Esophagus muscularis mucosa (tissue), 4 donors: ENCODE measurements around the gene PLA1A. TPM values are rescaled to one million over a fixed set of nuclear protein-coding genes. Genes with fewer than 3 reads are reported as not detected.
A peak's percentile ranks its signal among the peaks of the same experiment; 100 is the strongest.

Experiments used
- DNase-seq: peaks from one replicate; pipeline ENCODE4 v3.0.0-alpha.2; 2017; ENCODE audit errors: extremely low spot score
- H3K27ac ChIP-seq, 4 donors: fragments of 200-600 bp; sonication (generic); replicated peaks in 1 of 4; 1 replicate in 3 of 4; 2 replicates in 1 of 4; pipeline ENCODE4 v1.5.1; 2016 to 2019; ENCODE audit warnings: mild to moderate bottlenecking in 1 of 4
- H3K27me3 ChIP-seq, 4 donors: fragments of 200-600 bp; sonication (generic); one replicate each; pipeline versions ENCODE4 v1.5.1 to v1.6.0; 2016 to 2019
- H3K36me3 ChIP-seq, 4 donors: fragments of 200-600 bp; sonication (generic); one replicate each; pipeline ENCODE4 v1.5.1; 2016 to 2019
- H3K4me1 ChIP-seq, 4 donors: fragments of 200-600 bp; sonication (generic); one replicate each; pipeline ENCODE4 v1.5.1; 2016 to 2019
- H3K4me3 ChIP-seq, 4 donors: fragments of 200-600 bp; sonication (generic); 1 replicate in 2 of 4; 2 replicates in 2 of 4; pipeline ENCODE4 v1.5.1; 2016 to 2019; ENCODE audit warnings: mild to moderate bottlenecking in 4 of 4, moderate library complexity in 1 of 4
- H3K9me3 ChIP-seq, 4 donors: fragments of 200-600 bp; sonication (generic); 1 replicate in 3 of 4; 2 replicates in 1 of 4; pipeline ENCODE4 v1.5.1; 2016 to 2019
- CTCF ChIP-seq, 3 experiments: fragments of 200-600 bp in 2 of 3; fragments of 450-650 bp in 1 of 3; sonication (generic) in 2 of 3; IDR thresholded peaks; one replicate each; pipeline ENCODE4 v1.5.1; 2017 to 2019; ENCODE audit warnings: antibody characterized with exemption in 3 of 3, mild to moderate bottlenecking in 2 of 3, moderate library complexity in 1 of 3
- EP300 ChIP-seq: sonication (generic); formaldehyde crosslinking; IDR thresholded peaks from one replicate; pipeline ENCODE4 v1.6.1; 2017; ENCODE audit warnings: antibody characterized with exemption
- POLR2A ChIP-seq: fragments of 450-650 bp; IDR thresholded peaks from one replicate; pipeline ENCODE4 v1.6.1; 2017; ENCODE audit warnings: antibody characterized with exemption, moderate library complexity, mild to moderate bottlenecking, low read depth
- POLR2AphosphoS5 ChIP-seq, 2 donors: sonication (generic); formaldehyde crosslinking; IDR thresholded peaks; one replicate each; pipeline ENCODE4 v1.6.1; 2017; ENCODE audit warnings: antibody characterized with exemption in 2 of 2
- WGBS: methylation state at CpG from one replicate; pipeline ENCODE4 v1.1.5; 2018; 5-methylcytosine and 5-hydroxymethylcytosine counted together
- intact Hi-C: fragments of 100-400 bp; cut with DNase I; formaldehyde crosslinking; loops from one replicate; pipeline ENCODE4 v1.15.1; 2023
- total RNA-seq, 4 donors: library from RNA; depleted of rRNA; stranded (reverse); fragments of >200 nt; gene quantifications; one replicate each; pipeline versions ENCODE4 v1.1.0 to v1.2.1, GENCODE V29; 2016

The PLA1A gene
- total RNA-seq, 4 donors from 2014 or later: 1.5 to 2.9 (median 2.0) TPM

- intact Hi-C loops: no loop called here
- TF ChIP-seq CTCF (IDR thresholded peaks at IDR 0.05) (no peak), POLR2A (no peak), POLR2AphosphoS5 (IDR thresholded peaks at IDR 0.05) (no peak), EP300 (no peak)
- Histone ChIP-seq H3K27ac (no peak overlapping the region), H3K4me3 (no peak overlapping the region), H3K36me3 (no peaks in the 10 kb centered on the region), H3K9me3 (no peaks in the 10 kb centered on the region), H3K4me1 (peaks cover 0 to 15% (median 12%) of the 10 kb centered on the region in 4 donors), H3K27me3 (no peaks in the 10 kb centered on the region)
- 89% methylated on average over 9 of the region's 9 CpGs for WGBS
- DNase-seq: no peak
These were observed 26.5 kb downstream of the PLA1A start for GRCh38 chr3:119624002-119624720.

- intact Hi-C loops: no loop called here
- TF ChIP-seq POLR2AphosphoS5 (IDR thresholded peaks at IDR 0.05) (no peak), POLR2A (no peak), CTCF (IDR thresholded peaks at IDR 0.05) (no peak)
- WGBS: 82% methylated on average over 8 of the region's 8 CpGs
These were observed 27.9 kb downstream of the PLA1A start for GRCh38 chr3:119625451-119626153.

GRCh38 chr3:119626196-119626595, 28.5 kb downstream of the PLA1A start:
- intact Hi-C loops: no loop called here

More at GRCh38 chr3:119625451-119626153, 27.9 kb downstream of the PLA1A start:
- no peak overlapping the region for H3K27ac ChIP-seq
- no peak overlapping the region for H3K4me3 ChIP-seq
- no peak for DNase-seq
- H3K4me1 ChIP-seq: peaks cover 8 to 29% (median 22%) of the 10 kb centered on the region in 4 donors
- H3K27me3 ChIP-seq: no peaks in the 10 kb centered on the region
- H3K36me3 ChIP-seq: no peaks in the 10 kb centered on the region
- H3K9me3 ChIP-seq: no peaks in the 10 kb centered on the region

GRCh38 chr3:119627461-119627860, 29.8 kb downstream of the PLA1A start:
- TF ChIP-seq POLR2AphosphoS5 (IDR thresholded peaks at IDR 0.05): no peak
- no peak for TF ChIP-seq POLR2A
- TF ChIP-seq EP300: no peak
- TF ChIP-seq CTCF (IDR thresholded peaks at IDR 0.05): no peak
- 62% methylated on average over 8 of the region's 8 CpGs for WGBS
- H3K36me3 ChIP-seq: no peaks in the 10 kb centered on the region
- intact Hi-C loops: no loop called here
- no peaks in the 10 kb centered on the region for H3K27me3 ChIP-seq
- no peak overlapping the region for H3K4me3 ChIP-seq
- H3K27ac ChIP-seq: peak overlapping the region; percentile 3 to 41 (median 14)
- peaks cover 11 to 42% (median 22%) of the 10 kb centered on the region in 4 donors for H3K4me1 ChIP-seq
- DNase-seq: no peak
- H3K9me3 ChIP-seq: no peaks in the 10 kb centered on the region

More at GRCh38 chr3:119626196-119626595, 28.5 kb downstream of the PLA1A start:
- DNase-seq: no peak
- no peak overlapping the region for H3K27ac ChIP-seq
- no peaks in the 10 kb centered on the region for H3K9me3 ChIP-seq
- no peak overlapping the region for H3K4me3 ChIP-seq
- TF ChIP-seq POLR2AphosphoS5 (IDR thresholded peaks at IDR 0.05) (no peak), POLR2A (no peak), EP300 (no peak), CTCF (IDR thresholded peaks at IDR 0.05) (no peak)
- whole genome bisulfite sequencing: 100% methylated on average over 1 of the region's 1 CpG
- H3K36me3 ChIP-seq: no peaks in the 10 kb centered on the region
- peaks cover 11 to 32% (median 22%) of the 10 kb centered on the region in 4 donors for H3K4me1 ChIP-seq
- H3K27me3 ChIP-seq: no peaks in the 10 kb centered on the region
